H9 (cell line): Measurements from ENCODE around the gene FAM13A. TPM values are rescaled to one million over a fixed set of nuclear protein-coding genes. Genes with fewer than 3 reads are reported as not detected.

Source experiments
- DNase-seq: peaks from one replicate; pipeline ENCODE4 v3.0.0-alpha.2; 2017
- H2AFZ ChIP-seq: one replicate; pipeline ENCODE4 v1.6.1; 2013; ENCODE audit warnings: mild to moderate bottlenecking, low read length, control low read depth, moderate library complexity
- H2AK5ac ChIP-seq: 2 replicates; pipeline ENCODE4 v1.6.1; 2013; ENCODE audit warnings: low read length, control low read depth, mixed read lengths; ENCODE audit not compliant: insufficient read length
- H2BK120ac ChIP-seq: one replicate; pipeline ENCODE4 v1.6.1; 2013; ENCODE audit warnings: low read depth, mild to moderate bottlenecking, low read length, control low read depth, inconsistent platforms; ENCODE audit not compliant: poor library complexity, severe bottlenecking
- H2BK12ac ChIP-seq: 2 replicates; pipeline ENCODE4 v1.6.1; 2013; ENCODE audit warnings: low read length, control low read depth, mixed read lengths, low read depth; ENCODE audit not compliant: insufficient read length
- H2BK15ac ChIP-seq: 2 replicates; pipeline ENCODE4 v1.6.1; 2013; ENCODE audit warnings: low read depth, low read length, control low read depth
- H2BK20ac ChIP-seq: one replicate; pipeline ENCODE4 v1.6.1; 2013; ENCODE audit warnings: low read depth, mild to moderate bottlenecking, low read length, control low read depth, inconsistent platforms; ENCODE audit not compliant: poor library complexity, severe bottlenecking
- H2BK5ac ChIP-seq: 2 replicates; pipeline ENCODE4 v1.6.1; 2013; ENCODE audit warnings: low read length, control low read depth, mixed read lengths; ENCODE audit not compliant: insufficient read length
- H3K14ac ChIP-seq: 2 replicates; pipeline ENCODE4 v1.6.1; 2013; ENCODE audit warnings: low read length, control low read depth; ENCODE audit not compliant: insufficient read depth
- H3K18ac ChIP-seq: 2 replicates; pipeline ENCODE4 v1.6.1; 2013; ENCODE audit warnings: low read depth, mild to moderate bottlenecking, mixed read lengths, low read length, control low read depth; ENCODE audit not compliant: insufficient read length
- H3K23ac ChIP-seq: 2 replicates; pipeline ENCODE4 v1.6.1; 2013; ENCODE audit warnings: low read length, control low read depth, mixed read lengths, low read depth; ENCODE audit not compliant: insufficient read length
- H3K23me2 ChIP-seq: 2 replicates; pipeline ENCODE4 v1.6.1; 2013; ENCODE audit warnings: low read depth, mild to moderate bottlenecking, mixed read lengths, low read length, control low read depth; ENCODE audit not compliant: insufficient read length, poor library complexity, severe bottlenecking
- H3K27ac ChIP-seq: 2 replicates; pipeline ENCODE4 v1.5.1; 2013; ENCODE audit warnings: low read length, control low read depth, mixed read lengths, low read depth; ENCODE audit not compliant: insufficient read length
- H3K27me3 ChIP-seq: 2 replicates; pipeline ENCODE4 v1.6.1; 2013; ENCODE audit warnings: low read length, control low read depth, inconsistent platforms; ENCODE audit not compliant: insufficient read depth
- H3K4ac ChIP-seq: 2 replicates; pipeline ENCODE4 v1.6.1; 2013; ENCODE audit warnings: low read depth, mild to moderate bottlenecking, control low read depth, inconsistent platforms, low read length, moderate library complexity
- H3K4me1 ChIP-seq: 2 replicates; pipeline ENCODE4 v1.6.1; 2013; ENCODE audit warnings: low read length, control low read depth, inconsistent platforms; ENCODE audit not compliant: insufficient read depth
- H3K4me2 ChIP-seq: 2 replicates; pipeline ENCODE4 v1.6.1; 2013; ENCODE audit warnings: low read length, control low read depth, mixed read lengths; ENCODE audit not compliant: insufficient read length, insufficient read depth
- H3K56ac ChIP-seq: 2 replicates; pipeline ENCODE4 v1.6.1; 2013; ENCODE audit warnings: low read depth, mild to moderate bottlenecking, mixed read lengths, low read length, control low read depth; ENCODE audit not compliant: insufficient read length
- H3K79me1 ChIP-seq: 2 replicates; pipeline ENCODE4 v1.6.1; 2013; ENCODE audit warnings: low read depth, mild to moderate bottlenecking, moderate library complexity, low read length, control low read depth, inconsistent platforms; ENCODE audit not compliant: insufficient read depth, poor library complexity, severe bottlenecking
- H3K79me2 ChIP-seq: 2 replicates; pipeline ENCODE4 v1.6.1; 2013; ENCODE audit warnings: low read length, control low read depth, inconsistent platforms; ENCODE audit not compliant: insufficient read depth
- H3K9ac ChIP-seq: 2 replicates; pipeline ENCODE4 v1.6.1; 2013; ENCODE audit warnings: low read length, control low read depth, mixed read lengths; ENCODE audit not compliant: insufficient read length; ENCODE audit errors: extremely low read depth
- H3K9me3 ChIP-seq: one replicate; pipeline ENCODE4 v1.6.1; 2013; ENCODE audit warnings: low read depth, low read length, inconsistent platforms; ENCODE audit not compliant: control insufficient read depth
- H3T11ph ChIP-seq: one replicate; pipeline ENCODE4 v1.6.1; 2013; ENCODE audit warnings: mild to moderate bottlenecking, low read length, control low read depth, inconsistent platforms
- H4K20me1 ChIP-seq: one replicate; pipeline ENCODE4 v1.6.1; 2013; ENCODE audit not compliant: control insufficient read depth, insufficient read length, insufficient read depth
- H4K5ac ChIP-seq: 2 replicates; pipeline ENCODE4 v1.6.1; 2013; ENCODE audit warnings: low read depth, mild to moderate bottlenecking, mixed read lengths, low read length, control low read depth; ENCODE audit not compliant: insufficient read length
- H4K8ac ChIP-seq: replicated peaks from 2 replicates; pipeline ENCODE4 v1.6.1; 2013; ENCODE audit warnings: low read length, control low read depth, mixed read lengths, low read depth; ENCODE audit not compliant: insufficient read length
- H4K91ac ChIP-seq: 2 replicates; pipeline ENCODE4 v1.6.1; 2013; ENCODE audit warnings: low read depth, mild to moderate bottlenecking, moderate library complexity, mixed read lengths, low read length, control low read depth; ENCODE audit not compliant: insufficient read length
- H3K27ac Mint-ChIP-seq, 3 experiments: 2 replicates in 2 of 3; 3 replicates in 1 of 3; pipeline ENCODE4 v1.8.0; 2020 to 2021; ENCODE audit warnings: mixed read lengths in 3 of 3, mild to moderate bottlenecking in 1 of 3, moderate library complexity in 1 of 3
- H3K27me3 Mint-ChIP-seq: 2 replicates; pipeline ENCODE4 v1.8.0; 2021; ENCODE audit warnings: low read depth, mild to moderate bottlenecking, moderate library complexity, mixed read lengths
- H3K36me3 Mint-ChIP-seq, 3 experiments: 2 replicates in 2 of 3; 3 replicates in 1 of 3; pipeline ENCODE4 v1.8.0; 2020 to 2021; ENCODE audit warnings: low read depth in 3 of 3, mixed read lengths in 3 of 3; ENCODE audit not compliant: insufficient read depth in 1 of 3
- H3K4me1 Mint-ChIP-seq, 2 experiments: 2 replicates each; pipeline ENCODE4 v1.8.0; 2020; ENCODE audit warnings: mixed read lengths in 2 of 2
- H3K4me3 Mint-ChIP-seq, 2 experiments: 2 replicates in 1 of 2; 3 replicates in 1 of 2; pipeline ENCODE4 v1.8.0; 2020 to 2021; ENCODE audit warnings: mild to moderate bottlenecking in 2 of 2, mixed read lengths in 2 of 2, moderate library complexity in 1 of 2
- H3K9me3 Mint-ChIP-seq, 2 experiments: 2 replicates in 1 of 2; 3 replicates in 1 of 2; pipeline ENCODE4 v1.8.0; 2020; ENCODE audit warnings: mild to moderate bottlenecking in 2 of 2, mixed read lengths in 2 of 2, moderate library complexity in 1 of 2
- WGBS: extraction: QIAGEN DNeasy Blood & Tissue Kit; methylation state at CpG from one replicate; pipeline ENCODE4 v1.1.7; 2013; ENCODE audit warnings: missing lambda C conversion rate, low lambda C conversion rate, mixed read lengths; ENCODE audit not compliant: insufficient read length; ENCODE audit errors: extremely low coverage; 5-methylcytosine and 5-hydroxymethylcytosine counted together
- total RNA-seq: library from RNA; stranded (reverse); gene quantifications from 2 replicates; pipeline ENCODE4 v1.2.1, GENCODE V29; 2021
- TF ChIP-seq, protein P1 (sequence below): fragments of 200-600 bp; sonication (generic); conservative IDR thresholded peaks from 3 replicates; pipeline ENCODE4 v1.8.0; 2021; ENCODE audit warnings: antibody characterized with exemption, mild to moderate bottlenecking

FAM13A gene
- total RNA-seq, 1 experiment from 2014 or later = 12.7 TPM

DNA sequence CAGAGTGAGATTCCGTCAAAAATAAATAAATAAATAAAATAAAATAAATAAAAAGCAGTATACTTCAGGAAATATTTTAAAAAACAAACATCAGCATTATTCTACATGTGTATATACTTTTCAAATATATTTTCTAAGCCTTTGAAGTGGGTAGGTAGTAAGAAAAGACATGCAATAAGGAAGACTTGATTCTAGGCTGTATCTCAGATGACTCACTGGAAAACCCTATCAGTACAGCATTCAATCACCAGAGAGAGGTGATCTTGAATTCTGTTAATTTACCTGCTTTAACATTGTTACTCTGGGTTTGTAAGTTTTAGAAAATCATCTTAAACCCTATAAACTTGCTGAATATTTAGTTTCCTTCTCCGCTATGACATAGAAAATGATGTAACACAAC lies 252.8 kb downstream of the FAM13A start:
- H3K9me3 Mint-ChIP-seq = no peaks in the 10 kb centered on the region
- Histone ChIP-seq H2AK5ac (no peak overlapping the region), H3K18ac (no peak overlapping the region), H2BK20ac (no peak overlapping the region), H4K8ac (no peak overlapping the region), H2BK15ac (no peak overlapping the region), H3K27me3 (no peaks in the 10 kb centered on the region), H3T11ph (no peak overlapping the region), H3K4ac (no peak overlapping the region), H3K79me1 (no peaks in the 10 kb centered on the region), H4K91ac (no peak overlapping the region), H2BK12ac (no peak overlapping the region), H3K4me2 (no peak overlapping the region), H3K4me1 (no peaks in the 10 kb centered on the region), H2BK5ac (no peak overlapping the region), H2AFZ (no peak overlapping the region), H3K14ac (no peak overlapping the region), H4K20me1 (no peaks in the 10 kb centered on the region), H3K56ac (no peak overlapping the region), H2BK120ac (no peak overlapping the region), H3K23me2 (no peaks in the 10 kb centered on the region), H3K23ac (no peak overlapping the region), H3K9ac (no peak overlapping the region), H3K27ac (no peak overlapping the region), H4K5ac (no peak overlapping the region), H3K9me3 (no peaks in the 10 kb centered on the region), H3K79me2 (no peaks in the 10 kb centered on the region)
- H3K4me3 Mint-ChIP-seq = no peak overlapping the region
- H3K27me3 Mint-ChIP-seq = no peaks in the 10 kb centered on the region
- no peak overlapping the region for H3K27ac Mint-ChIP-seq
- H3K36me3 Mint-ChIP-seq = peaks cover 0 to 2% (median 0%) of the 10 kb centered on the region in 3 experiments; a peak in 2 of 7 replicates
- DNase-seq = no peak
- TF ChIP-seq, protein P1, sequence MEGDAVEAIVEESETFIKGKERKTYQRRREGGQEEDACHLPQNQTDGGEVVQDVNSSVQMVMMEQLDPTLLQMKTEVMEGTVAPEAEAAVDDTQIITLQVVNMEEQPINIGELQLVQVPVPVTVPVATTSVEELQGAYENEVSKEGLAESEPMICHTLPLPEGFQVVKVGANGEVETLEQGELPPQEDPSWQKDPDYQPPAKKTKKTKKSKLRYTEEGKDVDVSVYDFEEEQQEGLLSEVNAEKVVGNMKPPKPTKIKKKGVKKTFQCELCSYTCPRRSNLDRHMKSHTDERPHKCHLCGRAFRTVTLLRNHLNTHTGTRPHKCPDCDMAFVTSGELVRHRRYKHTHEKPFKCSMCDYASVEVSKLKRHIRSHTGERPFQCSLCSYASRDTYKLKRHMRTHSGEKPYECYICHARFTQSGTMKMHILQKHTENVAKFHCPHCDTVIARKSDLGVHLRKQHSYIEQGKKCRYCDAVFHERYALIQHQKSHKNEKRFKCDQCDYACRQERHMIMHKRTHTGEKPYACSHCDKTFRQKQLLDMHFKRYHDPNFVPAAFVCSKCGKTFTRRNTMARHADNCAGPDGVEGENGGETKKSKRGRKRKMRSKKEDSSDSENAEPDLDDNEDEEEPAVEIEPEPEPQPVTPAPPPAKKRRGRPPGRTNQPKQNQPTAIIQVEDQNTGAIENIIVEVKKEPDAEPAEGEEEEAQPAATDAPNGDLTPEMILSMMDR = no peak
- peaks cover under 1% of the 10 kb centered on the region in 2 experiments; a peak in 3 of 4 replicates for H3K4me1 Mint-ChIP-seq
- no CpG with 5 or more reads among the region's 2 CpGs for WGBS
